Measurements from ENCODE around the gene CRY2.
A peak's percentile ranks its signal among the peaks of the same experiment; 100 is the strongest.
"Not testable (repeated sequence)": the region's sequence is repeated elsewhere in the genome, so short reads cannot be mapped to it uniquely, and the experiment has no call there.

Gene CRY2

DNA sequence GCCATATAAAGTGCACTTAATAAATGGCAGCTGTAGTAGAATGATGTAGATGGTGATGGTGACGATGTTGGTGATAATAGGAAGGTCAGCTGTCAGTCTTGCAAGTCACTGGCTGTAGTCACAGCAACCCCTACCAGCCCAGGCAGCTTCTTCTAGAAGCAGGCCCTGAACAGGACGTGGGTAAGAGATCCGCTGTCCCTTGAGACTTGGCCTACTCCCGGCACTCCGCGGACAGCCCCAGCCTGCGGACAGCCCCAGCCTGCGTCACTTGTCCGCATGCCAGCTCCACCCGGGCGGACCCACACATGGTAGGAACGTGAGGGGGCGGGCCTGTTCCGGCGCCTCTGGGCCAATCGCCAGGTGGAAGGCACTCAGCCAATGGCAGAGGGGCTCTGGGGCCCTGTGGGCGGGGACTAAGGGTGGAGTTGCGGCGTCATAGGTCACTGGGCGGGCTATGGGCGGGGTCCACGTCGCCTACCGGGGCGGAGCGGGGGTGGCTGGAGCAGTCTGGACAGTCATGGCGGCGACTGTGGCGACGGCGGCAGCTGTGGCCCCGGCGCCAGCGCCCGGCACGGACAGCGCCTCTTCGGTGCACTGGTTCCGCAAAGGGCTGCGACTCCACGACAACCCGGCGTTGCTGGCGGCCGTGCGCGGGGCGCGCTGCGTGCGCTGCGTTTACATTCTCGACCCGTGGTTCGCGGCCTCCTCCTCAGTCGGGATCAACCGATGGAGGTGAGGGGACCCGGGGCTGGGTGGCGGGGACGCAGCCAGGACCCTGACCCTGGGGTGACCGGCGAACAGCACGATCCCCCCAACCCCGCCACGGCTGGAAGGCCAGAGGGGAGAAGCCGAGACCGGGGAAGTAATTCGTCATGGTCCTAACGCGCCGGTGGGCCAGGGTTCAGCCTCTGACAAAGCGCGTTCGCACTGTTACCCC, at the start of gene CRY2:
TSS of gene CRY2 (plus strand) at position 502 of the 937 bp plus-strand sequence. CDS start at position 518, 16 bp downstream.
- DNase-seq: peak; percentile 94

DNA sequence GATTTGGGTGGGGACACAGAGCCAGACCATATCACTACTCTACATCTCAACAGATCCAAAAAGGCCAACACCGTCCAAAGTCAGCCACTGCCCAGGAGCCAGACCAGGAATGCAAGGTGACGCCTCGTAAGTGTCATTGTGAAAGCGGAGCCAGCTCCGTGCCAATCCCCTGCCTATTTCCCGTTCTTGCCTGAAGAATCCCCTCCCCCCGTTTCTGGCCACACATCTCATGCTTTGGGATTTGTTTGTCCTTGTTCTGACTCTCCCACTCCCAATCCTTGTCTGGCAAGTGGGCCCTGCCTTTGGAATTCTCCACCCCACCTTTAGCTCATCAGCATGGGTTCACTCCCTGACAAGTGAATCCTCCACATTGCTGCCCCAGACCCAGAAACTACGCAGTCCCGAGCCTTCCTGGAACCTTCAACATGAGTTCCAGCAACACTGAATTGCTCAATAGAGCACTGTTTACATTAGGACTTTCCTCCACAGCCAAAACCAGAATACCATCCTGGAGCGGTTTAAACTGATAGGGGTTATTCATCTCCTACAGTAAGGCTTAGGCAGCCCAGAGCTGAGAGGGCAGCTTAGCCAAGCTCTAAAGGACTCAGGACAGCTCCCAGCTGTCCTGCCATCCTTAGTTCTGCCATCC, 48.4 kb upstream of the CRY2 start:
- DNase-seq: no peak

DNA sequence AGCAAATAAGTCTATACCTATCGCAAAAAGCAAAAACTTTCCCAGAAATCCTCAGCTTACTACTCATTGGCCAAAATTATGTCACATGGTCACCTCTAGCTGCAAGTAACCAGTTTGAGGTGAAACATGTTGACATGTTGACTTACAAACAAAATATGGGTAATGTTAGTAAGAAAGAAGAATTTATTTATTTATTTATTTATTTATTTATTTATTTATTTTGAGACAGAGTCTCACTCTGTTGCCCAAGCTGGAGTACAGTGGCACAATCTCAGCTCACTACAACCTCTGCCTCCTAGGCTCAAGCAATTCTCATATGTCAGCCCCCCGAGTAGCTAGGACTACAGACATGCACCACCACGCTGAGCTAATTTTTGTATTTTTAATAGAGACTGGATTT, 47.7 kb upstream of the CRY2 start:
- no peak for DNase-seq

DNA sequence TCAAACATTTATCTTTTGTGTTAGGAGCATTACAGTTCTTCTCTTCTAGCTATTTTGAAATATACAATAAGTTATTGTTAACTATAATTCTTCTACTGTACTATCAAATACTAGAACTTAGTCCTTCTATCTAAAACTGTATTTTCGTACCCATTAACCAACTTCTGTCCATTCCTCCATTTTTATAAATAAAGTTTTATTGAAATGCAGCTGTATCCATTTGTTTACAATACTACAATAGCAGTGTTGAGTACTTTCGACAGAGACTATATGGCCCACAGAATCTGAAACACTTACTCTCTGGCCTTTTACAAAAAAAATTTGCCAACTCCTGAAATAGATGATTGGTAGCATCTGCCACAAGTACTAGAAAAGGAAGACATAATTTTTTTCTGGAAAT, 47.0 kb upstream of the CRY2 start:
- no peak for DNase-seq

DNA sequence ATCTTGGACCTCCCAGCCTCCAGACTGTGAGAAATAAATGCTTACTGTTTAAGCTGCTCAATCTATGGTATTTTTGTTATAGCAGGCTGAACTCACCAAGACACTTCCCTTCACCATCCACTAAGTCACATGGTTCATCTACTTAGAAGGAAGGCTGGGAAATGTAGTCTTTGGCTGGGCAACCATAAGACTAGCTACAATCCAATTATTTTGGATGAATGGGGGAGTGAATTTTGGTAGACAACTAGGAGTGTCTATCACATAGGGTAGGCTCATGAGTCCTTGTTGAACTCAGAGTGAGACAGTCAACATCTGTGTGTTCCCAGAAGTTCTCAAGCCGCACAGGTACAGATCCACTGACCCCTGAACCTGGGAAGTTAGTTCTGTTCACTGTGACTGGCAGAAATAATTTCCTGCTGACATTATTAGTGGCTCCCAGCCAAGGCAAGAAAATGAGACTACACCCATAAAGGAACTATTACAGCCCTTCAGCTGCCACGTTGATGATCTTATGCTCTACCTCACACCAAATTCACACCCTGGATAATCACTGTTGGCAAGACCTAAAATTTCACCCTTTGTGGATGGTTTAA, 45.5 kb upstream of the CRY2 start:
- DNase-seq: no peak

DNA sequence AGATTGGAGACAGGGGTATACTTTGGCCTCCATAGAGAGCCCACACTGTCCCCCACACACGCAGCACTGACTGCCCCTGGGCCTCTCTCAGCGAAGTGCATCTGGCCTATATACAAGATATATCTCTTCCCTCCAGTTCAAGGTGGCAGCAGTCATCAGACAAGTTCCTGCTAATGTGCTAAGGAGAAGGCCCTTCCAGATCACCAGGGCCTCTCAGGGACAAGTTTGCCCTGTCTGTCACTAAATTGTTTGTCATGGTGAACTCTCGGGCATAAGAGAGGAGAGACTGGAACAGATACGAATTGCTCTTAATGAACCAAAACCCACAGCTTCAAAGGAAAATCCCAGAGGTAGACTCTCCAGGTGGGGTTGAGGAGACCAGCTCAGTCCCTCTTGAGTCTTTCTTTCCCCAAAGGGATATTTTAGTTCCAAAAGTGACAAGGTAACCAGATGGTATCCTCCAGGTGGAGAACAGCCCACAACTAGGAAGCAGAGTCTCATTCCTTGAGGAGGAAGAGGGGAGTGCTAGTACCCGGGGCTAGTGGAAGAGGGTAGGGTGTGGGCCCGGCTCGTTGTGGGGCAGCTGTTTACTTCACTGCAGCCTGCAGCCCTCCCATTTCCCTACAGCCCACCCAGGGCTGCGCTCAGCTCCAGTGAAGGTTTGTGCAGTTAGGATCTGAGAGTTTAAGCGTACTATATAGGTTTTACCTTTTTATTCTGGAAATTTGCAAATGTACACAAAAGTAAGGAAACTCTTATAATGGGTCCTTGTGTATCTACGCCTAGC, 44.6 kb upstream of the CRY2 start:
- no peak for DNase-seq

DNA sequence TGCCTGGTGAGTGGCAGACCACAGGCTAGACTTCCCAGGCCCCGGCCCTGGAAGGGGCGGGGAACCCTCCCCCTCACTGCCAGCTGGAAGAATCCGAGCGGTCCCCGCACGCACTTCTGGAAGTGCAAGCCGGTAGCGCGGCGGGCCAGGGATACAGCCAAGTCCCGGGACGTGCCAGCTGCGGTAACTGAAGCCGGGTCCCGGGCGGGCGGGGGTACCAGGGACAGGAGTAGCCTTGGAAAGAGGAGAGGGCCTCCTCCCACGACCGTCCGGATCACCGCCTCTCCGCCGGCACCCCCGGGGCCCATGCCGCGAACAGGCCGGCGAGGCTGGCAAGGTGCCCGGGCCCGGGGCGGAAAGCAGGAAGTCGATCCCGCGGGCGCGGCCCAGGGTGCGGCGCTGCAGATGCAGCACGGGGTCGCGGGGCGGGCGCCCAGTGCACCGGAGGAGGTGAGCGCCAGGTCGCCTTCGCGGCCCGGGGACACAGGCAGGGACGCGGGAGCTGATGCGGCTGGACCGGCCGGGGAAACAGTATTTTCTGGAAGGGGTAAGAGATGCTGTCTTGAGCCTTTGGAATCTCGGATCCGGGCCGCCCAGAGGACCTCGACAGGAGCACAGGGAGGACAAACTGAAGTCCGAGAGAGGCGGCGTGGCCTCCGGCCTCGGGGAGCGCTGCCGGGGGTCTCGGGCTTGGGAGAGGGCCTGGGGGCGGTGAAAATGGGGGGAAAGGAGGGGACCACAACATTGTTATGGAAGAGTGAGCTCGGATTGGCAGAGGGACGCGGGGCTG, 43.1 kb upstream of the CRY2 start:
- DNase-seq: no peak

DNA sequence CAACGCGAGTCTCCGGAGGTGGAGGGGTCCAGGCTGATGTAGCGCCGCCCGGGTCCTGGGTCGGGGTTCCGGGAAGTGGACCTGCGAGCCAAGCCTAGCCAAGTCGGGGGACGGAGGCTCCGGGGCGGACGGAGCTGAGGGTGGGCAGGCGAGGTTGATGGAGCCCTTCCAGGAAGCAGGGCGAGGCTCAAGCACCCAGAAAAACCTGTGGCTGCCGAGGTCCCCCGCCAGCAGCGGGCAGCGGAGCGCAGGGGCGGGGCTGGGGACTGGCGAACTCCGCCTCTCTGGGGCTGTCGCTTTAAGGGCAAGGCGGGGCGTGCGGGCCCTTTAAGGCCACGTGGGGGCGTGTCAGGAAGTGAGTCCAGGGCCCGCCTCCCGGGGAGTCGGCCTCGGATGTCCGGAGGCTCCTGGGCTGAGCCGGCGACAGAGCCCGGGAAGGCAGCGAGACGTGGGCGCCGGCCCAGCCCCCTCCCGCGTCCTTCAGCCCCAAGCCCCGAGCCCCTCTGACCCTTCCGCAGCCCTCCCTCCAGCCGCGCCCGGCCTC, 42.4 kb upstream of the CRY2 start, which contains the start of gene SLC35C1:
TSS of gene SLC35C1 (plus strand) at position 389 of the 544 bp plus-strand sequence. CDS start 653 bp downstream, outside the sequence.
- DNase-seq: peak; percentile 86

DNA sequence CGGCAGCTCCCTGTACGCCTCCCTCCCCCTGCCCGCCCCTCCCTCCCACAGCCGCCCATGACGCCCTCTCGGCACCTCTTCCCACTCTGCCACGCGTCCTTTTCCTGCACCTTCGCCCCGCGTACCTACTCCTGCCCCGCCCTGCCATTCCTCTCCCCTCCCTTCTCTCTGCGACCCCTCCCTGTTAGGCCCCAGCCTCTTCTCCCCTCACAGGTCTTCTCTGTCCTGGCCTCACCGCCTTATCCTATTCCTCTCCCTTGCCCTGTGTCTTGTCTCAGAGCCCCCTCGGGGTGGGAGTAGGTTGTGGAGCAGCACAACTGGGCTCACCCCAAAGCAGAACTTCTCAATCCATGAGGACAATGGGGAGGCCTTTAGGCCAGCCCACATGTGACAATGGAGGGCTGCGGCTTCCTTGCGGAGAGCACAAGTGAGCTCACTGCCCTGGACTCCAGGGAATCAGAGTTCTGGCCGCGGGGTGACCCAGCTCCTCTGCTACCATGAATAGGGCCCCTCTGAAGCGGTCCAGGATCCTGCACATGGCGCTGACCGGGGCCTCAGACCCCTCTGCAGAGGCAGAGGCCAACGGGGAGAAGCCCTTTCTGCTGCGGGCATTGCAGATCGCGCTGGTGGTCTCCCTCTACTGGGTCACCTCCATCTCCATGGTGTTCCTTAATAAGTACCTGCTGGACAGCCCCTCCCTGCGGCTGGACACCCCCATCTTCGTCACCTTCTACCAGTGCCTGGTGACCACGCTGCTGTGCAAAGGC, 41.8 kb upstream of the CRY2 start:
- no peak for DNase-seq

DNA sequence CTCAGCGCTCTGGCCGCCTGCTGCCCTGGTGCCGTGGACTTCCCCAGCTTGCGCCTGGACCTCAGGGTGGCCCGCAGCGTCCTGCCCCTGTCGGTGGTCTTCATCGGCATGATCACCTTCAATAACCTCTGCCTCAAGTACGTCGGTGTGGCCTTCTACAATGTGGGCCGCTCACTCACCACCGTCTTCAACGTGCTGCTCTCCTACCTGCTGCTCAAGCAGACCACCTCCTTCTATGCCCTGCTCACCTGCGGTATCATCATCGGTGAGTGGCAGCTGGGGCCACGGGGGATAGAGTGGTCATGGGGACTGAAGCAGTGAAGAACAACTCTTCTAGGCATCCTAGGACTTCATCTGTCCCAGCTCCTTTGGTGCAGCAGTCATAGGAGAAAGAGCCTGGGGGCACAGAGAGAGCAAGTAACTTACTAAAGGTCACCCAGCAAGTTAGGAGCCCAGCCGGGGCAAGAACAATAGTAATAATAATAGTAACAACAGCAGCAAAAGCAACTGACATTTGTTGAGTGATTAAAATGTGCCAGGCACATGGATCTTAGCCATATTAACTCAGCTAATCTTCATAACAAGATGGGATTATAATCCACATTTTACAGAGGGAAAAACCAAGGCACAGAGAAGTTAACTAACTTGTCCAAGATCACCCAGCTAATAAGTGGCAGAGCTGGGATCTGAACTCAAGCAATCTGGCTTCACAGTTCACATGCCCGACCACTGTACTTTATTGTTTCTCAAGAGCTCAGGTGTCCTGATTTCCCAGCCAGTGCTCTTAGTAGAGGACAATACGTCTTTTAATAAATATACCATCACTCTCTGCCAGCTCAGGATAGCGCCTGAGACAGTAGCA, 41.0 kb upstream of the CRY2 start:
- DNase-seq: no peak

DNA sequence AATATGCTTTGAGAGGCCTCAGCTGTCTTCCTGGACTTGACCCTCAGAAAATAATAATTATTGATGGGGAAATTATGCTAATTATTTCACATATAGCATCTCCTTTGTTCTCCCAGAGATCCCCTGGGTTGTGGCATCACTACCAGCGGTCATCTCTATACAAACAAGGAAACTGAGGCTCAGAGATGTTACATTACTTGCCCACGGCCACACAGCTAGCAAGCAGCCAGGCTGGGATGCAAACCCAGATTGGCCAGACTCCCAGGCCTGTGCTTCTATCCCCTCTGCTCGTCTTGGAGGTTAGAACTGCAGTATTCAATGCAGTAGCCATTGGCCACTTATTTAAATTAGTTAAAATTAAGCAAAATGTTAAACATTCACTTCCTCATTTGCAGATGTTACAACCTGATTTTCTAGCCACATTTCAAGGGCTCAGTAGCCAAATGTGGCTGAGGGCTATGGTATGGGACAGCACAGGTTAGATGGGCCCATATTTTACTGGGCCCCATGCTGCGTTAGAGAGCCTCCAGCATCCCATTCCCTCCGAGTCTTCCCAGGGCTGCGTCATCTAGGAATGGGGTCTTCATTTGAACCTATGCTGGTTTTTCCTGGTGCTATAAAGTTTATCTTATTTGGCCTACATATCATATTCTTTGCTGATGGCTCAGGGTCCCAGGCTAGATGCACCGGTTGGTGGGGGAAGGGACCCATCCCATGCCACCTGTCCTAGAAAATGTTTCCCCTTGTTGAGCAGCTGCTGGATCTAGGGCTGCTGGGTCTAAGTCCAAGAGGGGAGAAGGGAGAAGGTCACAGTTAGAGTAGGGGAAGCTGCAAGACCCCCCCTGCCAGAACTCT, 40.1 kb upstream of the CRY2 start:
- no peak for DNase-seq

DNA sequence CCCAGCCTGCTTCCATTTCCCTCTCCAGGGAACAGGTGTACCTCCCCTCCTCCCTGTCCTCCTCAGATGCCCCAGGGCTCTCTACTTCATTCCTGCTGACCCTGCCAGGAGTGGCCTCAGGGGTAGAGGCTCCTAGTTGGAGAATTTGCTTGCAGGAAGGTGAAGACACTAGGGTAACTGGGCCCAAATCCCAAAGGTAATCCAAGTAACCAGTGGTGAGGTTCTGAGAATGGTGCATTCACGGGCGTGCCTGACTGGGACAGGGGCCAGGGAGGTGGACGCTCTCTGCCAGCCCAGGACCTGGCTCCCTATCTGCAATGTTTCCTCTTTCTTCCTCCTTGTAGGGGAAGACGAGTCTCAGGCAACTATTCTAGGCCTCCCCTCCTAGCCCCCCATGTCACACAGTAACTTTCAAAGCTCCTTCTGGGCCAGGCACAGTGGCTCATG, 39.5 kb upstream of the CRY2 start:
- DNase-seq: no peak

DNA sequence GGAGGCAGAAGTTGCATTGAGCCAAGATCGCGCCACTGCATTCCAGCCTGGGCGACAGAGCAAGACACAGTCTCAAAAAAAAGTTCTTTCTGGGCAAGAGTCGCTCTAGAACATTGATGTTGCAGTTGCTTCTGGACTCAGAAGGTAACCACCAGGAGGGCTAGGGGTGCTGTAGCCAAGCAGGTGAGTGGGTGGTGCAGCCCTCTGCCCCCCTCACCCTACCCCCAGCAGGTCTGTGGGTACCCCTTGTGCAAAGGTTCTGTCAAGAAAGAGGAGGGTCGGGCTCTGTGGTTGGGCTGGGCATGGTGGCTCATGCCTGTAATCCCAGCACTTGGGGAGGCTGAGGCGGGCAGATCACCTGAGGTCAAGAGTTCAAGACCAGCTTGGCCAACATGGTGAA, 38.8 kb upstream of the CRY2 start:
- not testable (repeated sequence) for DNase-seq

DNA sequence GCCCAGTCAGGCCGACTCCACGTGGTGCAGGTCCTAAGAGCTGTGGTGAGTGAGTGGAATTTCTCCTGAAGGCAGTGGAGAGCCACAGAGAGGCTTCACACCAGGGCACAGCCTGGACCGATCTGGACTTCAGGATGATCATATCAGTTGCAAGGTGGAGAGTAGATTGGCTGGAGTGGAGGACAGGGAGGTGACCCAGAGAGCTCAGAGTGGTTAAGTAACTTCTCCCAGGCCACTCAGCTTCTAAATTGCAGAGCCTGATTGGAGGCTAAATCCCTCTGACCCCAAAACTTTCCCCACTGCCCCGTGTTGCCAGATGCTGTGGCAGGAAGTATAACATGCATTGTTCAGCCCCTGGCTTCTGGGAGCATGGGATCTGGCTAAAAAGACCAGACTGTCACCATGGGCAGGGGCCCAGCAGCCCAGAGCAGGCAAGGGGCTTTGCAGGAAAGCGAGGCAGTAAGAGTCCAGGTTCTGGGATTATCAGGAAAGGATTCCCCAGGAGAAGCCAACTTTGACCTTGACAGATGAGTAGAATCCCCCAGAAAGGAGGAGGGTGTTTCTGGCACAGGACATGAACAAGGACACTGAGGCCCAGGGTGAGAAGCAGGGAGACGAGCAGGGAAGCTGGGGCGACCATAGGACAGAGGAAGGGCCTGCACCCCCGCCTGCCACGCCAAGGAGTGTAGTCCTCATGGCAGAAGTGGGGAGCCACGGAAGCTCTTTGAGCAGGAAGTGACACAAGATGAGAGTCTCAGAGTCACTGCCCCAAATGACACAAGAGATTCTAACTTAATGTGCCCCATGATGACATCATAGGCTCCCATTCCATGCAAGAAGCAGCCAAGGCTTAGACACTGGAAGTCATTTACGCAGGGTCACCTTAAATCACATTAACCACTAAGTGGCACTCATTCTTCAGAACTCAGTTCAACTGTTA, 37.5 kb upstream of the CRY2 start:
- no peak for DNase-seq

DNA sequence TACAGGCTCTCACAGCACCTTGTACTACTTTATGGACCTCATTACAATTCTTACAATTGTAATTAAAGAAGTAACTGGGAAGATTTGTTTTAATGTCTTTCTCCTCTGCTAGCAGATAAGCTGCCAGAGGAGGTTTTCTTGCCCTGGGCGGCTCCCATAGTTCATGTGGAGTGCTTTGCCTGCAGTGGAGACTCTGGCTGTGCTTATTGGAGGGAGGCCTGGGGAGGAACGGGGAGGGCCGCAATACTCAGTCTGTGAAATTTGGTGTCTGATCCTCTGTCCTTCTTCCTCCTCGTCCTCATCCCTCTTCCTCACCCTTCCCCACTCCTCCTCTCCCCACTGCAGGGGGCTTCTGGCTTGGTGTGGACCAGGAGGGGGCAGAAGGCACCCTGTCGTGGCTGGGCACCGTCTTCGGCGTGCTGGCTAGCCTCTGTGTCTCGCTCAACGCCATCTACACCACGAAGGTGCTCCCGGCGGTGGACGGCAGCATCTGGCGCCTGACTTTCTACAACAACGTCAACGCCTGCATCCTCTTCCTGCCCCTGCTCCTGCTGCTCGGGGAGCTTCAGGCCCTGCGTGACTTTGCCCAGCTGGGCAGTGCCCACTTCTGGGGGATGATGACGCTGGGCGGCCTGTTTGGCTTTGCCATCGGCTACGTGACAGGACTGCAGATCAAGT, 36.7 kb upstream of the CRY2 start:
- no peak for DNase-seq

DNA sequence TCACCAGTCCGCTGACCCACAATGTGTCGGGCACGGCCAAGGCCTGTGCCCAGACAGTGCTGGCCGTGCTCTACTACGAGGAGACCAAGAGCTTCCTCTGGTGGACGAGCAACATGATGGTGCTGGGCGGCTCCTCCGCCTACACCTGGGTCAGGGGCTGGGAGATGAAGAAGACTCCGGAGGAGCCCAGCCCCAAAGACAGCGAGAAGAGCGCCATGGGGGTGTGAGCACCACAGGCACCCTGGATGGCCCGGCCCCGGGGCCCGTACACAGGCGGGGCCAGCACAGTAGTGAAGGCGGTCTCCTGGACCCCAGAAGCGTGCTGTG, 36.2 kb upstream of the CRY2 start:
- DNase-seq: no peak

All from GDM1 (cell line).